ENCODE measurements around the gene NFIB.

GRCh38 chr9:14112226-14112625 is 201.7 kb downstream of the NFIB start:
- TF ChIP-seq, protein P1, sequence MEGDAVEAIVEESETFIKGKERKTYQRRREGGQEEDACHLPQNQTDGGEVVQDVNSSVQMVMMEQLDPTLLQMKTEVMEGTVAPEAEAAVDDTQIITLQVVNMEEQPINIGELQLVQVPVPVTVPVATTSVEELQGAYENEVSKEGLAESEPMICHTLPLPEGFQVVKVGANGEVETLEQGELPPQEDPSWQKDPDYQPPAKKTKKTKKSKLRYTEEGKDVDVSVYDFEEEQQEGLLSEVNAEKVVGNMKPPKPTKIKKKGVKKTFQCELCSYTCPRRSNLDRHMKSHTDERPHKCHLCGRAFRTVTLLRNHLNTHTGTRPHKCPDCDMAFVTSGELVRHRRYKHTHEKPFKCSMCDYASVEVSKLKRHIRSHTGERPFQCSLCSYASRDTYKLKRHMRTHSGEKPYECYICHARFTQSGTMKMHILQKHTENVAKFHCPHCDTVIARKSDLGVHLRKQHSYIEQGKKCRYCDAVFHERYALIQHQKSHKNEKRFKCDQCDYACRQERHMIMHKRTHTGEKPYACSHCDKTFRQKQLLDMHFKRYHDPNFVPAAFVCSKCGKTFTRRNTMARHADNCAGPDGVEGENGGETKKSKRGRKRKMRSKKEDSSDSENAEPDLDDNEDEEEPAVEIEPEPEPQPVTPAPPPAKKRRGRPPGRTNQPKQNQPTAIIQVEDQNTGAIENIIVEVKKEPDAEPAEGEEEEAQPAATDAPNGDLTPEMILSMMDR (conservative IDR thresholded peaks at IDR 0.05 in 1 of 2, IDR thresholded peaks at IDR 0.05 in 1 of 2; ENCODE audit: low read depth in 1 of 2, low read length in 2 of 2), result no peak
- no peak for TF ChIP-seq EZH2 (IDR thresholded peaks at IDR 0.05; ENCODE audit: low read length, missing control alignments)
